RWPE2 (cell line): ENCODE results near the gene GRK6.

Experiments
- ATAC-seq: fragments of 200-7000 bp; cut with Tn5 transposase; 3 replicates; pipeline ENCODE4 v1.9.1; 2021; ENCODE audit warnings: low read depth
- DNase-seq: peaks from one replicate; pipeline ENCODE4 v3.0.0-alpha.2; 2020; ENCODE audit warnings: low spot score
- H3K27ac ChIP-seq: fragments of 450-650 bp; 2 replicates; pipeline ENCODE4 v1.5.1; 2017; ENCODE audit warnings: mild to moderate bottlenecking; ENCODE audit not compliant: poor library complexity, severe bottlenecking
- H3K27me3 ChIP-seq: fragments of 250-450 bp; sonication (Bioruptor Pico); 2 replicates; pipeline ENCODE4 v1.5.1; 2021; ENCODE audit warnings: mild to moderate bottlenecking, moderate library complexity; ENCODE audit not compliant: insufficient read depth, poor library complexity, severe bottlenecking
- H3K36me3 ChIP-seq: fragments of 250-450 bp; sonication (Bioruptor Pico); 2 replicates; pipeline ENCODE4 v1.5.1; 2020; ENCODE audit warnings: low read depth, mild to moderate bottlenecking, moderate library complexity
- H3K4me1 ChIP-seq: fragments of 250-450 bp; sonication (Bioruptor Pico); 2 replicates; pipeline ENCODE4 v1.5.1; 2021; ENCODE audit warnings: mild to moderate bottlenecking, moderate library complexity; ENCODE audit not compliant: insufficient read depth, poor library complexity, severe bottlenecking
- H3K4me3 ChIP-seq: fragments of 250-450 bp; sonication (Bioruptor Pico); 2 replicates; pipeline ENCODE4 v1.5.1; 2021; ENCODE audit warnings: mild to moderate bottlenecking, moderate library complexity; ENCODE audit not compliant: severe bottlenecking
- H3K9me3 ChIP-seq: fragments of 250-450 bp; sonication (Bioruptor Pico); 2 replicates; pipeline ENCODE4 v1.5.1; 2021; ENCODE audit warnings: mild to moderate bottlenecking, moderate library complexity; ENCODE audit not compliant: severe bottlenecking
- CTCF ChIP-seq: fragments of 450-650 bp; IDR thresholded peaks from one replicate; pipeline ENCODE4 v1.5.1; 2017; ENCODE audit warnings: mild to moderate bottlenecking, moderate library complexity; ENCODE audit not compliant: poor library complexity, severe bottlenecking

GRK6 gene

DNA sequence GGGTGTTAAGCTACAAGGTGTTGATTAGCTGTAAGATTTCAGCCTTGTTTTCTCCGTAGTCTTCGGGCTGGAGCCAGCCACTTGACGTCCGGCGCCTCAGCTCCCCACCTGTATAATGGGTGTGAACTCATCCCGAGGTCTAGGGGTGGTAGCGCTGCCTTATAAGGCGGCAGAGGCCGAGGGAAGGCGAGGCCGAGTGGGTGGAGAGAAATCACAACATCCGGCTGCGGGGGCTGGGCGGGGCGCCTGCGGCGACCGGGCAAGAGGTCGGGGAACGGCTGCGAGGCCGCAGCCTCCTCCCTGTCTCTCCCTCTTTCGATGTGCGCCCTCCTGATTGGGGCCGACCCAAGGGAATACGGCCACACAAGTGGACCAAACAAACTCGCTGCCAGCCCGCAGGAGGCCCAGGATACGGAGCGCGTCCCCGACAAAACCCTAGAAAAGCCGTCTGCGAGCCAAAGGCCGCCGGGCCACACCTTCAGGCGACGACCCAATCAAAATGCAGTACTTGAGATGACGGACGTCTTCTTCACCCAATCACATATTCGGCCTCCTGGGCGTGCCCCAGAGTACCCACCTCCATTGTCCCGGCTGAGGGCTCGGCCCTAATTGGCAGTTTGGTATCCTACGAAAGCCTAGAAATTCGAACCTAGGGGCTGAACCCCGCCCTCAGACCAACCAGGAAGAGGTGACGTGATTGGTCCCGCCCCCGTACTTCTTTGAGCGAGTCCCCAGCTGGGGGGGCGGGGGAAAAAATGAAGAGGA lies 493 bp upstream of the GRK6 start:
- Histone ChIP-seq H3K27me3 (no peaks in the 10 kb centered on the region), H3K36me3 (peaks cover 6% of the 10 kb centered on the region), H3K9me3 (no peaks in the 10 kb centered on the region), H3K4me3 (peak overlapping the region; percentile 45), H3K27ac (peak overlapping the region; percentile 52), H3K4me1 (peaks cover 3% of the 10 kb centered on the region)
- ATAC-seq = peak; percentile 92
- TF ChIP-seq CTCF = no peak
- DNase-seq = peak; percentile 100

- no peaks in the 10 kb centered on the region for H3K9me3 ChIP-seq
- H3K4me1 ChIP-seq = peaks cover 3% of the 10 kb centered on the region
- ATAC-seq (no peak), DNase-seq (no peak)
- H3K27ac ChIP-seq = peak overlapping the region; percentile 52
- H3K4me3 ChIP-seq = peak overlapping the region; percentile 81
- no peaks in the 10 kb centered on the region for H3K27me3 ChIP-seq
- TF ChIP-seq CTCF = no peak
- peaks cover 20% of the 10 kb centered on the region for H3K36me3 ChIP-seq
Measured at GRCh38 chr5:177427211-177427822, 841 bp downstream of the GRK6 start.

DNA sequence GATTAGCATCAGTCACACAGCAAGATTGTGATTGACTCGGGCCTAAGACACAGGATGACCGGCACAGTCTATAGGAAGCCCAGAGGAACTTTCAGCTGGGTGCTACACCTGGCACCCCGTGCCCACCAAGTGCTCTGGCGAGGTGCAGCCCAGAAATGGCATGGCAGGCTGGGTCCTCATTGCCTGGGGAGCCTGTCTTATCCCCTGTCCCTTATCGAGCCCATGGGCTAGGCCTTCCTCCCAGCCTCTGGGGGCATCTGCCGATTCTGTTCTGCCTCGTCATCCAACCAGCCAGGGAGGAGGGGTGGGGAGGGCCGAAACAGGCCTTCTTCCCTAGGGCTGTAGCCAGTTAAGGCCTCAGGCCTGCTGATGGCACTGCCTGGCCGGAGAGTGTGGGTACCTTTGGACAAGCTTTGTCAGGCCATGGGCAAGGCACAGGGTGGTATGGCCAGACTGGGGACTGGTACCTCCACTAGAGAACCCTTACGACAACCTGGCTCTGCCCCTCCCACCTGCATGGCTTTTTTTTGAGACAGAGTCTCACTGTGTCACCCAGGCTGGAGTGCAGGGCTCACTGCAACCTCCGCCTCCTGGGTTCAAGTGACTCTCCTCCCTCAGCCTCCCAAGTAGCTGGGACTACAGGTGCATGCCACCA lies 1.6 kb downstream of the GRK6 start:
- Histone ChIP-seq H3K4me3 (no peak overlapping the region), H3K27ac (peak overlapping the region; percentile 52), H3K27me3 (no peaks in the 10 kb centered on the region), H3K4me1 (peaks cover 3% of the 10 kb centered on the region), H3K36me3 (peaks cover 27% of the 10 kb centered on the region), H3K9me3 (no peaks in the 10 kb centered on the region)
- TF ChIP-seq CTCF = no peak
- DNase-seq (no peak), ATAC-seq (no peak)

- peaks cover 3% of the 10 kb centered on the region for H3K4me1 ChIP-seq
- no peak overlapping the region for H3K4me3 ChIP-seq
- no peak for ATAC-seq
Measured at GRCh38 chr5:177428574-177429217, 2.2 kb downstream of the GRK6 start.

More at GRCh38 chr5:177428574-177429217, 2.2 kb downstream of the GRK6 start:
- Histone ChIP-seq H3K27me3 (no peaks in the 10 kb centered on the region), H3K36me3 (peaks cover 32% of the 10 kb centered on the region), H3K27ac (no peak overlapping the region), H3K9me3 (no peaks in the 10 kb centered on the region)
- no peak for DNase-seq
- no peak for TF ChIP-seq CTCF
